ENCODE data around the gene CYP27C1.
"Not testable (repeated sequence)": the region's sequence is repeated elsewhere in the genome, so short reads cannot be mapped to it uniquely, and the experiment has no call there.

The CYP27C1 gene

GRCh38 chr2:127220102-127220767 lies at the start of gene CYP27C1:
TSS of gene CYP27C1 (minus strand) at chr2:127220299. CDS start at chr2:127220270, 29 bp downstream.
- no peak for DNase-seq (ENCODE audit: low read depth)

DNA sequence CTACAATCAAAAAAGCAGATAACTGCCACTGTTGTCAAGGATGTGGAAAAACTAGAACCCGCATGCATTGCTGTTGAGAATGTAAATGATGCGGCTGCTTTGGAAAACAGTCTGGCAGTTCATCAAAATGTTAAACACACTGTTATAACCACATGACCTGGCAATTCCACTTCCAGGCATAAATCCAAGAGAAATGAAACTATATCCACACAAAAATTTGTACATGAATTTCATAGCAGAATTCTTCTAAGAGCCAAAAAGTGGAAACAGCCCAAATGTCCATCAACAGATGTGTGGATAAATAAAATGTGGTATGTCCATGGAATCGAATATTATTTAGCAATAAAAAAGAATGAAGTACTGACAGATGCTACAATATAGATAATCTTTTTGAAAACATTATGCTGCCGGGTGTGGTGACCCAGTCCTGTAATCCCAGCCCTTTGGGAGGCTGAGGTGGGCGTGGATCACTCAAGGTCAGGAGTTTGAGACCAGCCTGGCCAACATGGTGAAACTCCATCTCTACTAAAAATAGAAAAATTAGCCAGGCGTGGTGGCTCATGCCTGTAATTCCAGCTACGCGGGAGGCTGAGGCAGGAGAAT lies 41.8 kb upstream of the CYP27C1 start:
- DNase-seq (ENCODE audit: low read depth), result peak; percentile 32

- no peak for DNase-seq (ENCODE audit: low read depth)
Measured at GRCh38 chr2:127259355-127259754, 39.3 kb upstream of the CYP27C1 start.

DNA sequence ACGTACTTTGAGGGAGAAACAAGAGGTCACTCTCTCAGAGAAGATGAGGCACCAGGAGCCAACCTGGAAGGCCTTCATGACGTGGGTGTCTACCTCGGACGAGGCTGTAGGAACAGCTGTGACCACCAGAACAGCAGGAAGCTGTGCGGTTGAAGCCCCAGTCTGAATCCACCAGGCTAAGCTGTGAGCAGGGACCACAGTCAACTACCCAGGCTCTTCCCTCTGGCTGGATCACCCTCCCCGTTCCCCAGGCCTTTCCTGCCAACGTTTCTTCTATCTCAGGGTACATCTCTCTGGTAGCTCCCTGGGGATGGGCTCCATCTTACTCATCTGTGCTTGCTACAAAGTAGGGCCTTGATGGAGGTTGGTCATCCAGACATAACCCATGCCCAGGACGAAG lies 36.8 kb upstream of the CYP27C1 start:
- no peak for DNase-seq (ENCODE audit: low read depth)

GRCh38 chr2:127256381-127256780 lies 36.3 kb upstream of the CYP27C1 start:
- no peak for DNase-seq (ENCODE audit: low read depth)

DNA sequence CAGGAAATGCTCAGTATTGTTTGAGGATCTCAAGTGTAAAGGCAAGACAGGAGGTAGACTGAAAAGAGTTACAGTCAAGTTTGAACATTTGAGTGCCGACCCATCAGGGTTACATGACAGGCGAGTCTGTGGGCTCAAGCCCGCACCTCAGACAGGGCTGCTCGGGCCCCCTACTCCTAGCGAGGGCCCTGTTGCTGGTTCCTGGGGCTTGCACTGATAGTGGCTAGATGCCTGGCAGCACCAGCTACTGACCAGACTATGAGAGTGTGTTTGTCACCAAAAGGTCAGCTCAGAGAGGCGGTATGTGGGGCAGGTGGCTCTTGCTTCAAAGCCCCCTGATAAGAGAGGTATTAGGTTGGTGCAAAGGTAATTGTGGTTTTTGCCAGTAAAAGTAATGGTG lies 35.6 kb upstream of the CYP27C1 start:
- no peak for DNase-seq (ENCODE audit: low read depth)

GRCh38 chr2:127255146-127255545 lies 35.0 kb upstream of the CYP27C1 start:
- no peak for DNase-seq (ENCODE audit: low read depth)

DNA sequence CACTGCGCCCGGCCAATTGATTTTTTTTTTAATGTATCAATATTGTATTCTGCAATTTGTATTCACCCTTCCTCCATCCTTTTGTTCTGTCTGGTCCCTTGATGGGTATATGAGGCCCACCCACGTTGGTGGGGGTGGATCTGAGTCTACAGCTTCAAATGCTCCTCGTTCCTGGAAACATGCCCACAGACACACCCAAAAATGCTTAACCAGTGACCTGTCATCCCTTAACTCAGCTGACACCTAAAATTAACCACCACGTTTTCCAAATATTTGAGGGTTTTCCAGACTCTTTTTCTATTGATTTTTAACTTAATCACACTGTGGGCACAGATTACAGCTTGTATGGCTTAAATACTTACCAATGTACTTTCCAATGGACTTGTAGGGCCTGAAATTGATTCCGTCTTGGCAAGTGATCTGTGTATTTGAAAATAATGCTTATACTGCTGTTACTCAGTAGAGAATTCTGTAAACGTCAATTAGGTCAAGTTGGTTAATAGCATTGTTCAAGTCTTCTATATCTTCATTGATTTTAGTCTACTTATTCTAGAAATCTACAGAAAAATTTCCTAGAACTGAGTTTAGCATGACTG lies 34.4 kb upstream of the CYP27C1 start:
- no peak for DNase-seq (ENCODE audit: low read depth)

DNA sequence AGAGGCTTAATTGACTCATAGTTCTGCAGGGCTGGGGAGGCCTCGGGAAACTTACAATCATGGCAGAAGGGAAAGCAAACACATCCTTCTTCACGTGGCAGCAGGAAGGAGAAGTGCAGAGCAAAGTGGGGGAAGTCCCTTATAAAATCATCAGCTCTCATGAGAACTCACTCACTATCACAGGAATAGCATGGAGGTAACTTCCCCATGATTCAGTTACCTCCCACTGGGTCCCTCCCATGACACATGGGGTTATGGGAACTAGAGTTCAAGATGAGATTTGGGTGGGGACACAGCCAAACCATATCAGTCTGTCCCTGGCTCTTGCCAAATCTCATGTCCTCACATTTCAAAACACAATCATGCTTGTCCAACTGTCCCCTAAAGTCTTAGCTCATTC lies 21.1 kb upstream of the CYP27C1 start:
- DNase-seq (ENCODE audit: low read depth), result not testable (repeated sequence)

DNA sequence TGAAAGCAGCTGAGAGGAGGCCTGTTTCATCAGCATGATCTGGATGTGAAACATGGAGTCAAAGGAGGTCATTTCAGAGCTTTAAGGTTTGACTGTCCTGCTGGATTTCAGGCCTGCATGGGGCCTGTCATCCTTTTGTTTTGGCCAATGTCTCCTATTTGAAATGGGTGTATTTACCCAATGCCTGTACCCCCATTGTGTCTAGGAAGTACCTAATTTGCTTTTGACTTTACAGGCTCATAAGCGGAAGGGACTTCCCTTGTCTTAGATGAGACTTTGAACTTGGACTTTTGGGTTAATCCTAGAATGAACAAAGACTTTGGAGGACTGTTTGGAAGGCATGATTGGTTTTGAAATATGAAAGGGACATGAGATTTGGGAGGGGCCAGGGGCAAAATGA lies 19.3 kb upstream of the CYP27C1 start:
- no peak for DNase-seq (ENCODE audit: low read depth)

- not testable (repeated sequence) for DNase-seq (ENCODE audit: low read depth)
Measured at GRCh38 chr2:127237768-127238167, 17.7 kb upstream of the CYP27C1 start.

- DNase-seq (ENCODE audit: low read depth), result no peak
Measured at GRCh38 chr2:127235082-127235702, 15.1 kb upstream of the CYP27C1 start.

DNA sequence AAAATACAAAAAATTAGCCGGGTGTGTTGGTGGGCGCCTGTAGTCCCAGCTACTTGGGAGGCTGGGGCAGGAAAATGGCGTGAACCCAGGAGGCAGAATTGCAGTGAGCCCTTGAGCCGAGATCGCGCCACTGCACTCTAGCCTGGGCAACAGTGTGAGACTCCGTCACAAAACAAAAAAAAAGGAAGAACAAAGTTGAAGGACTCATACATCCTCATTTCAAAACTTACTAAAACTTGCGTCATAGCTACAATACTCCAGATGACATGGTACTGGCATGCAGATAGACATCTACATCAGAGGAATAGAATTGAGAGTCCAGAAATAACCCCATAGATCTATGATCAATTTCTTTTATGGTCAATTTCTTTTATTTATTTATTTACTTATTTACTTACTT lies 13.6 kb upstream of the CYP27C1 start:
- DNase-seq (ENCODE audit: low read depth), result no peak

GRCh38 chr2:127231130-127231865 lies 11.2 kb upstream of the CYP27C1 start:
- peak; percentile 20 for DNase-seq (ENCODE audit: low read depth)

DNA sequence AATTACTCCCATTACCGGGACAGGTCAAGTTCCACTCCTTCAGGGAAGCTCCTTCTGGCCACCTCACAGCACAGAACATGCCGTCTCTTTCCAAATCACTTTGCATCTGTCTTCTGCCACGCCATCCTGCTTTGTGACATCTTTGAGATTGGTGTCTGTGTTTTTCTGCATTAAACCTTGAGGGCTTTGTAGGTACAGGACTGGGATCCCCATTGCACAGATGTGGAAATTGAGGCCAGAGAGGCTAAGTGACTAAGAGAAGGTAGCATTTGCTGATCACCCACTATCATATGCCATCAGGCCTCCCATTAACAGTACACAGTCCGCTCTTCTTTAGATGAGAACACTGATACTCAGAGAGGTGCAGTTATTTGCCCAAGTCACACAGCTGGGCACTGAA lies 9.5 kb upstream of the CYP27C1 start:
- no peak for DNase-seq (ENCODE audit: low read depth)

DNA sequence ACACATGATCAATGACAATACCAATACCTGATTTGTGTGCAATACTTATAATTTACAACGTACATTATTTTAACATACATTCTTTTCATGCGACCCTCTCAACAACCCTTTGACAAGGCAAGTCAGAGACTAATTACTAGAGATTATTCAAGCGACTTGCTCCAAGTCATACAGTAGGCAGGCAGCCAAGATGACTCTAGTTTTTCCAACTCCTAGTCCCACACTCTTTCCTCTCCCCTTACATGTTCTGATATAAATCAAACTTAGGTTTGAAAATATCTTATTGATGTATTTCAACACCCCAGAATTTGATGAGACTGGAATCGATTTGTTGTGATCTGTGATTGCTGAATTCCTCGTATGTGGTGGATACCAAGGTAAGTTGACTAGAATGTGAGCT lies 8.0 kb upstream of the CYP27C1 start:
- no peak for DNase-seq (ENCODE audit: low read depth)

- DNase-seq (ENCODE audit: low read depth), result not testable (repeated sequence)
Measured at GRCh38 chr2:127227264-127227660, 7.2 kb upstream of the CYP27C1 start.

- DNase-seq (ENCODE audit: low read depth), result peak; percentile 2
Measured at GRCh38 chr2:127226520-127227263, 6.6 kb upstream of the CYP27C1 start.

GRCh38 chr2:127226132-127226519 lies 6.0 kb upstream of the CYP27C1 start:
- no peak for DNase-seq (ENCODE audit: low read depth)

GRCh38 chr2:127225186-127225960 lies 5.3 kb upstream of the CYP27C1 start:
- no peak for DNase-seq (ENCODE audit: low read depth)

GRCh38 chr2:127224135-127224534 lies 4.0 kb upstream of the CYP27C1 start:
- not testable (repeated sequence) for DNase-seq (ENCODE audit: low read depth)

All from fibroblast of the conjunctiva (primary cell).